ENCODE measurements around the gene LRRC34.

GRCh38 chr3:169850618-169851017 is 37.9 kb upstream of the LRRC34 start:
- TF ChIP-seq CTCF (conservative IDR thresholded peaks at IDR 0.05; ENCODE audit: low read depth, low read length) (no peak), EZH2 (IDR thresholded peaks at IDR 0.05; ENCODE audit: borderline replicate concordance, low read depth, low read length, poor library complexity, severe bottlenecking) (no peak)

Measured in A673 (cell line).